HG03469 (cell line): ENCODE results near the gene TBX3.

ENCODE experiments used
- ATAC-seq: cut with Tn5 transposase; IDR thresholded peaks from one replicate; pipeline ENCODE4 v1.9.1; 2021; ENCODE audit warnings: mild to moderate bottlenecking, moderate library complexity, moderate number of reproducible peaks; ENCODE audit not compliant: unreplicated experiment

The TBX3 gene

GRCh38 chr12:114682785-114683708 is 928 bp downstream of the TBX3 start:
- no peak for ATAC-seq

GRCh38 chr12:114682106-114682784 is 1.7 kb downstream of the TBX3 start:
- ATAC-seq: no peak

- no peak for ATAC-seq
These were observed 2.7 kb downstream of the TBX3 start for GRCh38 chr12:114681116-114681871.

GRCh38 chr12:114680604-114681069 is 3.3 kb downstream of the TBX3 start:
- no peak for ATAC-seq

GRCh38 chr12:114679942-114680341 is 4.0 kb downstream of the TBX3 start:
- no peak for ATAC-seq

- ATAC-seq: no peak
These were observed 4.5 kb downstream of the TBX3 start for GRCh38 chr12:114679452-114679875.

- no peak for ATAC-seq
These were observed 5.3 kb downstream of the TBX3 start for GRCh38 chr12:114678718-114679117.

GRCh38 chr12:114678028-114678427 is 5.9 kb downstream of the TBX3 start:
- ATAC-seq: no peak

- ATAC-seq: no peak
These were observed 7.7 kb downstream of the TBX3 start for GRCh38 chr12:114676142-114676741.

GRCh38 chr12:114674251-114675047 is 9.5 kb downstream of the TBX3 start:
- ATAC-seq: no peak

- no peak for ATAC-seq
These were observed 10.1 kb downstream of the TBX3 start for GRCh38 chr12:114673901-114674250.

GRCh38 chr12:114673169-114673833 is 10.7 kb downstream of the TBX3 start:
- ATAC-seq: no peak

GRCh38 chr12:114672817-114673168 is 11.2 kb downstream of the TBX3 start:
- no peak for ATAC-seq

- ATAC-seq: no peak
These were observed 12.2 kb downstream of the TBX3 start for GRCh38 chr12:114671443-114672411.

- no peak for ATAC-seq
These were observed 12.9 kb downstream of the TBX3 start for GRCh38 chr12:114671066-114671442.

GRCh38 chr12:114670291-114670980 is 13.5 kb downstream of the TBX3 start:
- no peak for ATAC-seq

GRCh38 chr12:114669401-114670290 is 14.3 kb downstream of the TBX3 start:
- no peak for ATAC-seq
